Vagina (tissue), 2 donors: ENCODE results near the gene FKBP1C. TPM values are rescaled to one million over a fixed set of nuclear protein-coding genes. Genes with fewer than 3 reads are reported as not detected.

ENCODE experiments used
- DNase-seq, 2 donors: peaks; one replicate each; pipeline ENCODE4 v3.0.0-alpha.2; 2017; ENCODE audit errors: extremely low spot score in 2 of 2
- H3K27ac ChIP-seq: fragments of 200-600 bp; sonication (generic); one replicate; pipeline ENCODE4 v1.5.1; 2019
- H3K27me3 ChIP-seq: fragments of 200-600 bp; sonication (generic); one replicate; pipeline ENCODE4 v1.5.1; 2019
- H3K36me3 ChIP-seq, 2 donors: fragments of 200-600 bp; sonication (generic); one replicate each; pipeline ENCODE4 v1.5.1; 2017 to 2019
- H3K4me1 ChIP-seq: fragments of 200-600 bp; sonication (generic); one replicate; pipeline ENCODE4 v1.5.1; 2019
- H3K4me3 ChIP-seq, 2 donors: fragments of 200-600 bp; sonication (generic); 1 replicate in 1 of 2; 2 replicates in 1 of 2; pipeline ENCODE4 v1.5.1; 2016 to 2019
- H3K9me3 ChIP-seq: fragments of 200-600 bp; sonication (generic); one replicate; pipeline ENCODE4 v1.5.1; 2019
- CTCF ChIP-seq, 3 experiments: fragments of 450-650 bp in 2 of 3; fragments of 200-600 bp in 1 of 3; sonication (generic) in 1 of 3; IDR thresholded peaks; one replicate each; pipeline ENCODE4 v1.5.1; 2017 to 2019; ENCODE audit warnings: antibody characterized with exemption in 3 of 3, mild to moderate bottlenecking in 2 of 3, moderate library complexity in 2 of 3
- POLR2A ChIP-seq, 2 donors: fragments of 450-650 bp; IDR thresholded peaks; one replicate each; pipeline ENCODE4 v1.6.1; 2017; ENCODE audit warnings: antibody characterized with exemption in 2 of 2, mild to moderate bottlenecking in 2 of 2, moderate library complexity in 2 of 2
- POLR2AphosphoS5 ChIP-seq, 2 donors: sonication (generic); formaldehyde crosslinking; IDR thresholded peaks; one replicate each; pipeline ENCODE4 v1.9.0; 2017; ENCODE audit warnings: antibody characterized with exemption in 2 of 2, mild to moderate bottlenecking in 2 of 2, low read depth in 1 of 2; ENCODE audit not compliant: insufficient read depth in 1 of 2
- intact Hi-C: fragments of 100-400 bp; cut with DNase I; formaldehyde crosslinking; loops from one replicate; pipeline ENCODE4 v1.15.1; 2023
- total RNA-seq: library from RNA; depleted of rRNA; stranded (reverse); fragments of >200 nt; gene quantifications from one replicate; pipeline ENCODE4 v1.2.3, GENCODE V29; 2016

The FKBP1C gene
- total RNA-seq, 1 donor from 2014 or later = not detected

GRCh38 chr6:63188828-63189227 is 22.4 kb upstream of the FKBP1C start:
- Histone ChIP-seq H3K36me3 (no peaks in the 10 kb centered on the region), H3K27me3 (no peaks in the 10 kb centered on the region), H3K9me3 (no peaks in the 10 kb centered on the region), H3K4me1 (no peaks in the 10 kb centered on the region), H3K27ac (no peak overlapping the region), H3K4me3 (no peak overlapping the region)
- no peak for DNase-seq
- no peak for TF ChIP-seq POLR2A (IDR thresholded peaks at IDR 0.05)
- TF ChIP-seq POLR2AphosphoS5 (IDR thresholded peaks at IDR 0.05; ENCODE audit: insufficient read depth in 1 of 2, low read depth in 1 of 2) = no peak
- TF ChIP-seq CTCF (IDR thresholded peaks at IDR 0.05) = no peak
- intact Hi-C loops = no loop called here

- Histone ChIP-seq H3K36me3 (no peaks in the 10 kb centered on the region), H3K27me3 (no peaks in the 10 kb centered on the region), H3K27ac (no peak overlapping the region), H3K4me3 (no peak overlapping the region), H3K9me3 (no peaks in the 10 kb centered on the region), H3K4me1 (no peaks in the 10 kb centered on the region)
- no peak for TF ChIP-seq POLR2A (IDR thresholded peaks at IDR 0.05)
- no peak for TF ChIP-seq CTCF (IDR thresholded peaks at IDR 0.05)
- no peak for TF ChIP-seq POLR2AphosphoS5 (IDR thresholded peaks at IDR 0.05; ENCODE audit: insufficient read depth in 1 of 2, low read depth in 1 of 2)
- DNase-seq = no peak
- intact Hi-C loops = no loop called here
Measured at GRCh38 chr6:63193324-63193723, 17.9 kb upstream of the FKBP1C start.

- DNase-seq = no peak
- Histone ChIP-seq H3K9me3 (no peaks in the 10 kb centered on the region), H3K27me3 (no peaks in the 10 kb centered on the region), H3K27ac (no peak overlapping the region), H3K36me3 (no peaks in the 10 kb centered on the region), H3K4me3 (no peak overlapping the region), H3K4me1 (no peaks in the 10 kb centered on the region)
- TF ChIP-seq POLR2A (IDR thresholded peaks at IDR 0.05) = no peak
- TF ChIP-seq CTCF (IDR thresholded peaks at IDR 0.05) = no peak
- TF ChIP-seq POLR2AphosphoS5 (IDR thresholded peaks at IDR 0.05; ENCODE audit: insufficient read depth in 1 of 2, low read depth in 1 of 2) = no peak
- intact Hi-C loops = no loop called here
Measured at GRCh38 chr6:63197741-63198140, 13.5 kb upstream of the FKBP1C start.

GRCh38 chr6:63213325-63213724 is 2.1 kb downstream of the FKBP1C start:
- intact Hi-C loops = no loop called here
- Histone ChIP-seq H3K36me3 (no peaks in the 10 kb centered on the region), H3K4me1 (no peaks in the 10 kb centered on the region), H3K27ac (no peak overlapping the region), H3K27me3 (no peaks in the 10 kb centered on the region), H3K9me3 (no peaks in the 10 kb centered on the region), H3K4me3 (no peak overlapping the region)
- no peak for DNase-seq
- no peak for TF ChIP-seq POLR2AphosphoS5 (IDR thresholded peaks at IDR 0.05; ENCODE audit: insufficient read depth in 1 of 2, low read depth in 1 of 2)
- no peak for TF ChIP-seq CTCF (IDR thresholded peaks at IDR 0.05)
- no peak for TF ChIP-seq POLR2A (IDR thresholded peaks at IDR 0.05)

GRCh38 chr6:63214816-63215215 is 3.5 kb downstream of the FKBP1C start:
- intact Hi-C loops = no loop called here
- Histone ChIP-seq H3K27ac (no peak overlapping the region), H3K36me3 (no peaks in the 10 kb centered on the region), H3K4me1 (no peaks in the 10 kb centered on the region), H3K9me3 (no peaks in the 10 kb centered on the region), H3K4me3 (no peak overlapping the region), H3K27me3 (no peaks in the 10 kb centered on the region)
- TF ChIP-seq CTCF (IDR thresholded peaks at IDR 0.05) (no peak), POLR2AphosphoS5 (IDR thresholded peaks at IDR 0.05; ENCODE audit: insufficient read depth in 1 of 2, low read depth in 1 of 2) (no peak), POLR2A (IDR thresholded peaks at IDR 0.05) (no peak)
- DNase-seq = no peak
